SJCRH30 (cell line): ENCODE data around the gene STARD10. TPM values are rescaled to one million over a fixed set of nuclear protein-coding genes. Genes with fewer than 3 reads are reported as not detected.

Experiments
- DNase-seq, 2 experiments: peaks; one replicate each; pipeline ENCODE4 v3.0.0-alpha.2; 2015 to 2020
- H3K27ac ChIP-seq: fragments of 250-450 bp; sonication (Bioruptor Pico); 2 replicates; pipeline ENCODE4 v1.5.1; 2020; ENCODE audit warnings: mild to moderate bottlenecking, moderate library complexity
- H3K27me3 ChIP-seq: fragments of 250-450 bp; sonication (Bioruptor Pico); 2 replicates; pipeline ENCODE4 v1.5.1; 2020; ENCODE audit warnings: mild to moderate bottlenecking, moderate library complexity
- H3K36me3 ChIP-seq: fragments of 250-450 bp; sonication (Bioruptor Pico); 2 replicates; pipeline ENCODE4 v1.5.1; 2020; ENCODE audit warnings: mild to moderate bottlenecking, moderate library complexity
- H3K4me1 ChIP-seq: fragments of 250-450 bp; sonication (Bioruptor Pico); 2 replicates; pipeline ENCODE4 v1.5.1; 2020; ENCODE audit warnings: mild to moderate bottlenecking, moderate library complexity
- H3K4me3 ChIP-seq: fragments of 250-450 bp; sonication (Bioruptor Pico); 2 replicates; pipeline ENCODE4 v1.5.1; 2020; ENCODE audit warnings: mild to moderate bottlenecking, moderate library complexity
- H3K9me3 ChIP-seq: fragments of 250-450 bp; sonication (Bioruptor Pico); replicated peaks from 2 replicates; pipeline ENCODE4 v1.5.1; 2020; ENCODE audit warnings: mild to moderate bottlenecking, moderate library complexity
- total RNA-seq: library from RNA; depleted of rRNA; stranded (reverse); fragments of >200 nt; shearing (Covaris generic); gene quantifications from 2 replicates; pipeline ENCODE4 v1.2.3, GENCODE V29; 2014; rRNA removed

The STARD10 gene
- total RNA-seq, 1 experiment from 2014 or later = 10.3 TPM

GRCh38 chr11:72705442-72706365 is 88.1 kb downstream of the STARD10 start:
- no peak overlapping the region for H3K27ac ChIP-seq
- H3K36me3 ChIP-seq = no peaks in the 10 kb centered on the region
- no peak overlapping the region for H3K4me3 ChIP-seq
- H3K27me3 ChIP-seq = no peaks in the 10 kb centered on the region
- no peak for DNase-seq
- H3K4me1 ChIP-seq = peaks cover 12% of the 10 kb centered on the region
- H3K9me3 ChIP-seq = no peaks in the 10 kb centered on the region

GRCh38 chr11:72704783-72705265 is 89.0 kb downstream of the STARD10 start:
- Histone ChIP-seq H3K27ac (no peak overlapping the region), H3K4me1 (peaks cover 12% of the 10 kb centered on the region), H3K9me3 (no peaks in the 10 kb centered on the region), H3K4me3 (no peak overlapping the region), H3K36me3 (no peaks in the 10 kb centered on the region), H3K27me3 (no peaks in the 10 kb centered on the region)
- DNase-seq = no peak

Other genes starting within 250 kb of the STARD10 start
- gene PDE2A, start 119.6 kb downstream of the STARD10 start, total RNA-seq = 0.15 and 0.24 TPM in 2 replicates
- gene ARAP1, start 41.6 kb downstream of the STARD10 start, total RNA-seq = 19.0 and 22.1 TPM in 2 replicates
- gene ATG16L2, start 20.4 kb upstream of the STARD10 start, total RNA-seq = 2.9 and 6.8 TPM in 2 replicates